Neuron (in vitro differentiated cells): Measurements from ENCODE around the gene TRIM23.
A peak's percentile ranks its signal among the peaks of the same experiment; 100 is the strongest.

ENCODE experiments used
- H2AFZ ChIP-seq: one replicate; pipeline ENCODE4 v1.6.1; 2013; ENCODE audit warnings: low read depth, mild to moderate bottlenecking, inconsistent platforms, low read length, moderate library complexity
- H3K27me3 ChIP-seq: one replicate; pipeline ENCODE4 v1.6.1; 2013; ENCODE audit warnings: low read length; ENCODE audit not compliant: insufficient read depth
- H3K36me3 ChIP-seq: one replicate; pipeline ENCODE4 v1.6.1; 2013; ENCODE audit warnings: low read length; ENCODE audit not compliant: insufficient read depth
- H3K4me1 ChIP-seq: one replicate; pipeline ENCODE4 v1.6.1; 2013; ENCODE audit warnings: low read length; ENCODE audit not compliant: insufficient read depth
- H3K4me3 ChIP-seq: 2 replicates; pipeline ENCODE4 v1.5.1; 2013; ENCODE audit warnings: mild to moderate bottlenecking, low read length, moderate library complexity
- H3K9me3 ChIP-seq: one replicate; pipeline ENCODE4 v1.6.1; 2013; ENCODE audit warnings: low read length

Gene TRIM23

DNA sequence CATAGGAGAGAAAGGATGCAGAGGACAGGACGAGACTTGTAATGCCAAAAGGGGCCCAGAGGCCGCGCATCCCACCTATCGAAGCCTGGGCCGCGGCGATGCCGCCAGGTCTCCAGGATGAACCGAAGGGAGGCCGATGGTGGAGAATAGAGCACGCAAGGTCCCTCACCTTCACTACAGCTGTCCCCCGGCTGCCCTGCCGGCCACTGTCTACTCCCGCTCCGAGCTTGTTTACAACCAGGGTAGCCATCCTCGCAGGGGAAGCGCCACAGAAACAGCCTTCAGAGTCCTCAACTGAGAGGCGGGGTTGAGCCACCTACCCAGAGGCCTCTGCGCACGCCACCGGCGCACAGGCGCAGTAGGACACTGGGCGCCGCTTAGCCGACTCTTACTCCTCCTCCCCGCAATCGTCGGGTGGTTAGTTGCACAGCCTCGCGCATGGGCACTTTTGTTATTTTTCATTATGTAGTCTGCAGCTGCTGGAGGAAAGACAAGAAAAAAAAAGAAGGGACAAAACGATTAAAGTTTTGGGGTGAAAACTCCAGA lies at the start of gene TRIM23:
TSS of gene TRIM23 (minus strand) at position 309 of the 546 bp plus-strand sequence. CDS start at position 250, 59 bp downstream.
- Histone ChIP-seq H3K36me3 (peaks cover under 1% of the 10 kb centered on the region), H3K9me3 (no peaks in the 10 kb centered on the region), H3K4me1 (peaks cover 21% of the 10 kb centered on the region), H3K4me3 (peak within 1 kb of the TSS; percentile 81), H2AFZ (peak within 1 kb of the TSS; percentile 66), H3K27me3 (no peaks in the 10 kb centered on the region)

DNA sequence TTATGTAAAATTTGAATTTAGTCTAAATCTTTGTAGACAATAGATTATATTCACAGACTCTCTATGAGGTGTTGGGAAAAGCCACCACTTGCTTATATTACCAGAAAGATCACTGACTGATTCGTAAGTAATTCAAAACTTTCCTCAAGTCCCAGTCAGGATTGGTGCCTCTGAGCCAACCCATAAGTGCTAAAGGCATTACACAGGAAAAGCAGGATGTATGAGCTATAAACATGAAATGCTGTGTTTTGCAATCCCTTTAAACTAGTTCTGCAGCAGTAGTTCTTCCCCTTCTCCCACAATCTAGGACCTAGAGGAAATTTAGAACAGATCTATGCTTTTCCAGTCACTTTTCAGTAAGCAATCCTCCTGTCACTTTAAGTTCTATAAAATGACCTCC lies 48.7 kb upstream of the TRIM23 start:
- Histone ChIP-seq H3K27me3 (no peaks in the 10 kb centered on the region), H3K9me3 (no peaks in the 10 kb centered on the region), H3K36me3 (peaks cover 30% of the 10 kb centered on the region), H3K4me1 (no peaks in the 10 kb centered on the region), H2AFZ (no peak overlapping the region), H3K4me3 (no peak overlapping the region)

DNA sequence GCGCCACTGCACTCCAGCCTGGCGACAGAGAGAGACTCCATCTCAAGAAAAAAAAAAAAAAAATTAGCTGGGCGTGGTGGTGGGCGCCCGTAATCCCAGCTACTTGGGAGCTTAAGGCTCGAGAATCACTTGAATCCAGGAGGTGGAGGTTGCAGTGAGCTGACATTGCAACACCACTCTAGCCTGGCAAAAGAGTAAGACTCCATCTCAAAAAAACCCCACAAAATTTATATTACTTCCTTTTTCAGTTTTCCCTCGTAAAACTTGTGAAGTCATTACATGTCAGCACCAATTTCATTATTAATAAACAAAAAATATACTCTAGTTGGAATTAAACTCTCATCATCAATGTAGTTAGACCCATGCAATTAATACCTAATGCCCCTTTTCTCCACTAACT lies 44.6 kb upstream of the TRIM23 start:
- Histone ChIP-seq H3K4me1 (no peaks in the 10 kb centered on the region), H3K9me3 (no peaks in the 10 kb centered on the region), H2AFZ (no peak overlapping the region), H3K36me3 (peaks cover 36% of the 10 kb centered on the region), H3K4me3 (no peak overlapping the region), H3K27me3 (no peaks in the 10 kb centered on the region)

DNA sequence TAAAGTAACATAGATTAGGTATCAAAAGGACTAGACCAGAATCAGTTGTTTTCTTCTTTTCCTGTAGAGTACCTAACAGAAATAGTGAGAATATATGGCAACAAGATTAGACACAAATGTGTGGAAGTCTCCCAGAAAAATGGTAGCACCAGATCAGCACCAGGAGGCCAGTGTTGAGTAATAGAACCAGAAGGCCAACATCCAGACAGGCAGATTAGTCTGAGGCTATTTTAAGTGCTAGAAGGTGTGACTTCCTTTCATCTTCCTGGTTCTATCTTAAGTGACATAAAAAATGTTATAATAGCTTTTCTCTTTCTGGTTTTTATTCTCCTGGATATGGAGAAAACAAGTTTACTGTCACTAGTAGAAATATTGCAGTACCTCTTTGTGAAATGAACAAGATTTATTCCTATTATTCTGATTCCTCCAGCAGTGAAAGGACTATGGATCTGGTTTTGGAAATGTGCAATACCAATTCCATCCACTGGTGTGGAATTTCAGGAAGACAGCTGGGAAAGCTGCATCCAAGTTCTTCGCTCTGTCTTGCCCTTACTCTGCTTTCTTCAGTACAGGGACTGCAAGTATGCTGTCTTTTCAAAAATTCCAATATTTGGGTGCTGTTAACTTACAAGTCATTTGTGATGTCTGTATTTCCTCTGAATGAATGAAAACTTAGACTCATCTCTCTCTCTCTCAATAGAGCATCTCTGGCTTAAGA lies 39.8 kb upstream of the TRIM23 start:
- Histone ChIP-seq H3K27me3 (no peaks in the 10 kb centered on the region), H3K36me3 (peaks cover 23% of the 10 kb centered on the region), H3K4me1 (no peaks in the 10 kb centered on the region), H3K4me3 (no peak overlapping the region), H3K9me3 (no peaks in the 10 kb centered on the region), H2AFZ (no peak overlapping the region)

DNA sequence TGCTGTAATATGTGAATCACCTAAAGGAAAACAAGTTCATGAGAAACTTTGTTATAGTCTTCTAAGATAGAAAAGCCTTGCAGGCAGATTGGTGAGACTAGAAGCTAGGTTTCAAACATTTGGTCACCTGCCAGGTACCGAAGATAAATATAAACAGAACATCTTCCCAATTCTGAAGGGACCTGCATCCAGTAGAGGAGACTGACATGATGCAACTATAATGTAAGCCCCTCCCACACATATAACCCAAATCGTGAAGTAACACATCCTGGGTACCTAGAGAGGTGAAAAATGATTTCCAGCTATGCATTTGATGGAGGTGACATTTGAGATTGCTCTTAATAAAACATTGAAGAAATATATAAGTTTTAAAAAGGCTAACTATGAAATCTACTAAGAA lies 30.6 kb upstream of the TRIM23 start:
- H3K4me1 ChIP-seq: no peaks in the 10 kb centered on the region
- peaks cover 8% of the 10 kb centered on the region for H3K36me3 ChIP-seq
- no peaks in the 10 kb centered on the region for H3K9me3 ChIP-seq
- no peaks in the 10 kb centered on the region for H3K27me3 ChIP-seq
- H3K4me3 ChIP-seq: no peak overlapping the region
- H2AFZ ChIP-seq: no peak overlapping the region

DNA sequence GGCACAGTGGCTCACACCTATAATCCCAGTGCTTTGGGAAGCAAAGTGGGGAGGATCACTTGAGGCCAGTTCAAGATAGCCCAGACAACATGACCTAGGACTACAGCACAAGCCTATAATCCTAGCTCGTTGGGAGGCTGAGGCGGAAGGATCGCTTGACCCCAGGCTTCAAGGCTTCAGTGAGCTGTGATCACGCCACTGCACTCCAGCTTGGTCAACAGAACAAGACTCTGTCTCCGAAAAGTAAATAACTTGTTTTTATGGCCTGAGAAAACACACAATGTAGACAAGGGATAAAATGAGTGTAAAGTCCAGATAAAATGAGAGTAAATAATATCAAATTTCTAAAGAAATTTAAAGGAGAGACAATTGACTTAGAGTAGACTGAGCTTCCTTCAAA lies 27.0 kb upstream of the TRIM23 start:
- Histone ChIP-seq H3K4me1 (peaks cover 5% of the 10 kb centered on the region), H2AFZ (no peak overlapping the region), H3K27me3 (no peaks in the 10 kb centered on the region), H3K9me3 (no peaks in the 10 kb centered on the region), H3K4me3 (no peak overlapping the region), H3K36me3 (peaks cover 8% of the 10 kb centered on the region)

DNA sequence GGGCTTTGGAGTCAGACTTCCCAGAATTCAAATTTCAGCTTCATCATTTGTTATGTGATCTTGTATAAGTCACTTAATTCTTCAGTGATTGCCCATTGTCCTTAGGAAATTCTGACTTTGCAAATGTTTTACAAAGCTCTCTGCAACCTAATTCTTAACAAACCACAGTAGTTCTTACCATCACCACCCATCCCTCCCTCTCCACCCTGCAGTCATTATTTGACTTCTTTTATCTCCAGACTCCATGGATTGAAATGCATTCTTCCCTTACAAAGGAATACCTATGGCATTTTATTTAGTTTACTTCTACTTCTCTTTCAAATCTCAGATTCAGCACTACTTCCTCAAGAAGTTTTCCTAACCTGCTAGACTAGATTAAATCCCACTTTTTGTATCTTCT lies 23.8 kb upstream of the TRIM23 start:
- Histone ChIP-seq H3K4me1 (peaks cover 5% of the 10 kb centered on the region), H3K36me3 (peaks cover 10% of the 10 kb centered on the region), H2AFZ (no peak overlapping the region)

DNA sequence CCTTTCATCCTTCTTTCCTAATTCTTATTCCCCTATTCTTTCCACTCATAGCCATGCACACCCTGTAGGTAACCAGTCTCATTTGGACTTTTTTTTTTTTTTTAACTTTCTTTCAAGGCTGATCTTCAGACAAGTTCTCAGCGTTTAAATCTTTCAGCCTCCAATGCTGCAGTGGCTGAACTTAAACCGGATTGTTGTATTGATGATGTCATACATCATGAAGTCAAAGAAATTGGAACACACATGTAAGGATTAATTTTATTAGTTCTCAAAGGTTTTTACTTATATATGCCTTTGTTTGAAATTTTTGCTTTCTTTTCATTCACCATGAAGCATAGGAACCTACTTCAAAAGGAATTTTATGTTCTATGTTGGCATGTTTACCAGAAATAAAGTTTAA lies 22.8 kb upstream of the TRIM23 start:
- Histone ChIP-seq H3K36me3 (peaks cover 10% of the 10 kb centered on the region), H3K4me1 (peaks cover 5% of the 10 kb centered on the region), H3K4me3 (no peak overlapping the region), H2AFZ (no peak overlapping the region), H3K9me3 (no peaks in the 10 kb centered on the region), H3K27me3 (no peaks in the 10 kb centered on the region)

More for the DNA sequence above, 23.8 kb upstream of the TRIM23 start:
- Histone ChIP-seq H3K4me3 (no peak overlapping the region), H3K27me3 (no peaks in the 10 kb centered on the region), H3K9me3 (no peaks in the 10 kb centered on the region)

DNA sequence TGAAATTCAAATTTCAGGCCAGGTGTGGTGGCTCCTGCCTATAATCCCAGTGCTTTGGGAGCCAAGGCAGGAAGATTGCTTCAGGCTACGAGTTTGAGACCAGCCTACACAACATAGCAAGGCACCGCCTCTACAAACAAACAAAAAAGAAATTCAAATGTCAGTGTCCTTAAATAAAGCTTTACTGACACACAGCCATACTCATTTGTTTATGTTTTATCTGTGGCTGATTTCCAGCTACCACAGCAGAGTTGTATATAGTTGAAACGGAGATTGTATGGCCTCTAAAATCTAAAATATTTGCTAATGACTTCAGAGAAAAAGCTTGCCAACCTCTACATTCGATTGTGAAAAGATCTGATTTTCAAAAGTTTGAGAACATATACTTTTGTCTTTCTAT lies 16.1 kb upstream of the TRIM23 start:
- H2AFZ ChIP-seq: no peak overlapping the region
- no peak overlapping the region for H3K4me3 ChIP-seq
- no peaks in the 10 kb centered on the region for H3K27me3 ChIP-seq
- H3K36me3 ChIP-seq: peaks cover 32% of the 10 kb centered on the region
- no peaks in the 10 kb centered on the region for H3K4me1 ChIP-seq
- no peaks in the 10 kb centered on the region for H3K9me3 ChIP-seq

DNA sequence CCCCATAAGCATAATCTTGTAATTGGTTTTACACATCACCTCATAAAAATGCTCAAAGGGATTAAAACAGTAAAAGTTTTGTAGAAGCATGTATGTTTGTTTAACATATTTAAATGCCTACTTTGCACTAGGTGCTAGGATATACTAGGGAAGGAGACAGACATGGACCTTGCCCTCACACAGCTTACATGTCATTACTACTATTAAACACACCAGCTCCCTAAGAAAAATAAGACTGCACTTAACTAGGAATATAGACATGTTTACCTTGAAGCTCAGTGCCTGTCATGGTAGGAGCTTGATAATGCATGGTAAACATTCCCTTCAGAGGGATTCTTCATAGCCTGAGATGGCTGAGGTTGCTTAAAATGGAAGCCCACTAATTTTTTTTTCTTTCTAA lies 6.8 kb upstream of the TRIM23 start:
- H3K4me3 ChIP-seq: no peak overlapping the region
- no peaks in the 10 kb centered on the region for H3K9me3 ChIP-seq
- H3K27me3 ChIP-seq: no peaks in the 10 kb centered on the region

DNA sequence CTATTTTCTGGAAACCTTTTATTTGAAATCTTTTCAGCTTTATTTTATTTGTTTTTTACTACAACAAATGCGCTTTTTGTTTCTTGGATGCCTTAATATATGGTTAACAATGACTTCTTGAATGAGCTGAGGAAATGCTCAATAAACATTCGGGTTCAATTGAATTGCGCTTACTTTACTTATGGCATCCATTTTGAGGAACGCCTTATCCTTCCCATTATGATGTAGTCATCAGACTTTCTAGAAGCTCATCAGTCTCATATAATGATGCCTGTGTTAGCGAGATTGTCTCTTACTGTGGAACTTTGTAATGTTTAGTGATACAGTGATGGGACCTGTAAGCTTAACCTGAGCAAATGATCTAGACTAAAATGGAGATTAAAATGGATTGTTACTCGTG lies 1.6 kb upstream of the TRIM23 start:
- peaks cover 21% of the 10 kb centered on the region for H3K4me1 ChIP-seq
- H3K4me3 ChIP-seq: peak overlapping the region; percentile 81
- no peaks in the 10 kb centered on the region for H3K9me3 ChIP-seq
- no peak overlapping the region for H2AFZ ChIP-seq
- no peaks in the 10 kb centered on the region for H3K27me3 ChIP-seq
- peaks cover 7% of the 10 kb centered on the region for H3K36me3 ChIP-seq

More for the DNA sequence above, 6.8 kb upstream of the TRIM23 start:
- Histone ChIP-seq H3K4me1 (peaks cover 3% of the 10 kb centered on the region), H3K36me3 (peaks cover 10% of the 10 kb centered on the region), H2AFZ (no peak overlapping the region)

DNA sequence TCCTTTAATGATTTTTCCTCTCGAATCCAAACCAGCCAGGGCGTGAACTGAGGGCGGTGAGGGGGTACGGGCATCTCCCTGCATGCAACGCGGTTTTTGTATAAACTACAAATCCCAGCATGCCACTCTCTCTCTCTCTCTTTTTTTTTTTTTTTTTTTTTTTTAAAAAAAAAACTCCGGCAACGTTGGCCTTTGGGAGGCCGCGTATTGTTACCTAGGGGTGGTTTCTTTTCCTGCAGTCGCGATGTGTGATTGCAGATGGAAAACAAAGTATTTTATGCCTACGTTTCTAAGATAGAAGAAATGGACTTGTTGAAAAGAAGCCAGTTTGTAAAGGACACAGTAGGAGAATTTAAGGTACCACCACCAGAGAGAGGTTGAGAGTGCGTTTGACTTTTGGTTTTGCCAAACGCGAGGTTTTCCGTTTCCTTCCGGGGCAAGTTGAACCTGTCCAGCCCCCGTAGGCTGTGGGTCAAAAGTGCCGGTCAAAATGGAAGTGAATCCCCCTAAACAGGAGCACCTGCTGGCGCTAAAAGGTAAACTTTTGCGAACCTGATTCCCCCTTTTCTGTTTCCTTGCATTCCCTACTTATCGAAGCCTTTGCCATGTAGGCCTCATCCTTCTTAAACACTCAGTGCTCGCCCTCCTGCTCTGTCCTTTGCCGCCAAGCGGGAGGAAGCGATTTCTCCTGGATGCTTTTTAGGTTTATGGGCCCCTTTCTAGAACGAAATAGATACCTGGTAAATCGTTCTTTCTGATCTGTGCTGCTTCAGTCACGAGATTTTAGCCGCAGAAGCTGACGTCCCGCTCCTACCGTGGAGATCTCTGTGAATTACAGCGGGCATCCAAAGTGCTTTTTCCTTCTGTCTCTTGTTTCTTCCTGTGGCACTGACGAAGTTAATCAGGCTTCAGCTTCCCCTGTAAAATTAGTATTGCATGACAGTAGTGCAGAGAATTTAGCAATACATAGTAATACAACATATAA lies 730 bp upstream of the TRIM23 start, which contains the start of the genes SHLD3 and TRAPPC13:
TSS of gene SHLD3 (plus strand) at position 457 of the 985 bp plus-strand sequence. CDS start 4,561 bp downstream, outside the sequence.
TSS of gene TRAPPC13 (plus strand) at position 457 of the 985 bp plus-strand sequence. CDS start at position 491, 34 bp downstream.
- Histone ChIP-seq H3K27me3 (no peaks in the 10 kb centered on the region), H2AFZ (peak within 1 kb of the TSS; percentile 66), H3K4me3 (peak within 1 kb of the TSS; percentile 81), H3K36me3 (peaks cover 7% of the 10 kb centered on the region), H3K4me1 (peaks cover 21% of the 10 kb centered on the region), H3K9me3 (no peaks in the 10 kb centered on the region)

DNA sequence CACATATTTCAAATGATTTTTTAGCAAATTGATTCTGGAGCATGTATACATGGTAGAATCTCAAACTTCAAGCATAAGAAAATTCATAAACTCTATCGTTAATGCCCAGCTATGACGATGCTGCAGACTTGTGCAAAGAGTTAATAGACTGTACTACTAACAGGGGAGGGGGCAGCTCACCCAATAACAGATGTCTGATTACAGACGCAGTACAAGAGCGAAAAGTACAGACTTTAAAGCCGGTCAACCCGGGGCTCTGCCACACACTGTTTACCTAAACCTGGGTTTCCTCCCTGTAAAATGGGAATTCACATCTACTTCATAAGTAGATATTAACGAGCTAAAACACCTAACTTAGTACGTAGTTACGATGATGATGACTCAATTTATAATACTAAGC lies 651 bp downstream of the TRIM23 start:
- H3K27me3 ChIP-seq: no peaks in the 10 kb centered on the region
- peak overlapping the region; percentile 81 for H3K4me3 ChIP-seq
- no peaks in the 10 kb centered on the region for H3K9me3 ChIP-seq
- peaks cover 21% of the 10 kb centered on the region for H3K4me1 ChIP-seq
- H2AFZ ChIP-seq: peak overlapping the region; percentile 66
- H3K36me3 ChIP-seq: no peaks in the 10 kb centered on the region
